Measurements from ENCODE around the gene FAM163A. TPM values are rescaled to one million over a fixed set of nuclear protein-coding genes. Genes with fewer than 3 reads are reported as not detected.
A peak's percentile ranks its signal among the peaks of the same experiment; 100 is the strongest.

FAM163A gene
- total and polyA plus RNA-seq, 9 of the 15 experiments (the other 6 are each of a cell fraction or from before 2014, with no cell fraction given), result not detected

DNA sequence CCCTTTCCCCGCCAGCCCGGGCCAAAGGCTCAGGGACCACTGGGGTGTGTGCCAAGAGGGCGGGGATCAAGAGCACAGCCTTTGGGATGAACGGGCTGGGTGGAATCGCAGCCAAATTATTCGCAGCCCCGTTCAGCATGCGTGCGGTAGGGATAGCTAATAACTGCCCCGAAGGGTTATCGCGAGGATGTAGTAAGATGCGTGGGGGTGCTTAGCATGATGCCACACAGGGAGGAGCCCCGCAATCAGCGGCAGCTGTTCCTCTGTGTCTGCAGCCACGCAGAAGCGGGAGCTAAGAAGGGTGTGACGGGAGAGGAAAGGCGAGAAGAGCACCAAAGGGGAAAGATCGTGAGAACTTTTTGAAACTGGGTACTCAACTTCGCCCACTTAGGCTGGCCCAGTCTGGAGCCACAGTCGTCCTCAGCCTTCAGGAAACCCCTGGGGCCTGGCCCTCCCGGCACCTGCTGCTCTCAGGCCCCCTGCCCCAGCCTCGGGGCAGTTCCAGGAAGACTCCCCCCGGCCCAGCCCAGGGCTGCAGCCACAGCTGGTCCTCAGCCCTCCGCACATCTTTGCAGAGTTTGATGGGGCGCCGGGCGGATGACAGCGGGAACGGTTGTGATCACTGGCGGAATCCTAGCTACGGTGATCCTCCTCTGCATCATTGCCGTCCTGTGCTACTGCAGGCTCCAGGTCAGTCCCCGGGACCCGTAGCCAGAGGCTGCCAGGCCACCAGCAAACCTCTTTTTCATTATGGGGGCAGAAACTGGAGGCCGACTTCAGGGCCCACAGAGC, 69.6 kb downstream of the FAM163A start:
- CTCF ChIA-PET (ENCODE audit: low intra/inter-chr PET ratio), result interaction anchor here (3.0 kb wide), 1 partner anchor 106 kb away, joined by 20 read pairs; no protein-coding TSS in a partner anchor
- Histone ChIP-seq H3K27ac (ENCODE audit: extremely low read depth, low read depth, low read length) (no peak overlapping the region), H3K27me3 (ENCODE audit: control insufficient read depth in 2 of 2, insufficient read depth in 2 of 2, low read length in 2 of 2) (peaks cover 48 to 83% of the 10 kb centered on the region in 2 experiments), H4K20me1 (replicated peaks; ENCODE audit: control insufficient read depth, insufficient read depth, low read length) (peaks cover 11% of the 10 kb centered on the region), H3K36me3 (ENCODE audit: control insufficient read depth, insufficient read depth, low read length) (no peaks in the 10 kb centered on the region), H3K9me1 (ENCODE audit: control insufficient read depth, insufficient read depth, low read length) (no peaks in the 10 kb centered on the region), H3K9me3 (replicated peaks; ENCODE audit: control insufficient read depth, insufficient read depth, low read depth, low read length) (no peaks in the 10 kb centered on the region), H3K4me3 (no peak overlapping the region), H2AFZ (ENCODE audit: low read depth, low read length) (no peak overlapping the region), H3K9ac (ENCODE audit: insufficient read depth in 1 of 2, low read depth in 2 of 2, low read length in 2 of 2) (no peak overlapping the region), H3K79me2 (ENCODE audit: control insufficient read depth, insufficient read depth, low read length) (no peaks in the 10 kb centered on the region), H3K4me2 (ENCODE audit: insufficient read depth, low read length) (no peak overlapping the region), H3K4me1 (replicated peaks in 1 of 2; ENCODE audit: control insufficient read depth in 2 of 2, insufficient read depth in 2 of 2, low read length in 2 of 2) (peaks cover under 1 to 25% of the 10 kb centered on the region in 2 experiments; a peak in 4 of 5 replicates)
- ATAC-seq, result no peak
- WGBS (ENCODE audit: insufficient coverage, low coverage, missing lambda C conversion rate), result 1% methylated on average over 37 of the region's 37 CpGs
- in situ Hi-C loops (cut with MboI), result no loop called here
- intact Hi-C loops (cut with micrococcal nuclease), result loop anchor here (5.0 to 10.0 kb wide), 5 partner anchors 225 to 1045 kb away; partner anchors contain the start of gene TOR3A
- POLR2A ChIA-PET, result interaction anchor here (0.6 to 2.8 kb wide), 6 partner anchors 10 to 135 kb away, joined by 3 to 14 read pairs (median 3); partner anchors contain the start of gene TOR1AIP1
- no TSS peak for BruUV-seq (replicated peaks)
- no peak for DNase-seq (ENCODE audit: extremely low read depth in 1 of 4, low spot score in 3 of 4)
- no peak for FAIRE-seq
- TF ChIP-seq BHLHE40 (IDR thresholded peaks at IDR 0.05; ENCODE audit: low read length) (0 out of 2 replicates have a peak, but pooled peaks have one; percentile 8), CBFA2T3 (IDR thresholded peaks at IDR 0.05) (peak; percentile 42), NRF1 (conservative IDR thresholded peaks at IDR 0.05 in 1 of 2, IDR thresholded peaks at IDR 0.05 in 1 of 2) (peak; percentile 45 to 62; a peak in 3 of 4 replicates), ZKSCAN1 (IDR thresholded peaks at IDR 0.05; ENCODE audit: low read depth, low read length) (no peak), DIDO1 (tag; IDR thresholded peaks at IDR 0.05; ENCODE audit: low read depth) (no peak), CHD2 (IDR thresholded peaks at IDR 0.05; ENCODE audit: low read depth, low read length) (peak; percentile 78), CBFA2T2 (conservative IDR thresholded peaks at IDR 0.05) (0 out of 2 replicates have a peak, but pooled peaks have one; percentile 21), ZC3H8 (IDR thresholded peaks at IDR 0.05) (no peak), NFRKB (IDR thresholded peaks at IDR 0.05; ENCODE audit: low read depth) (no peak), NR2C2 (CRISPR knock-in tag; IDR thresholded peaks at IDR 0.05) (no peak), NR2C2 (tag; IDR thresholded peaks at IDR 0.05) (no peak), ZNF224 (CRISPR knock-in tag; IDR thresholded peaks at IDR 0.05) (no peak), MCM5 (IDR thresholded peaks at IDR 0.05; ENCODE audit: low read depth) (no peak), ATF4 (CRISPR knock-in tag; IDR thresholded peaks at IDR 0.05) (peak; percentile 87), CREM (IDR thresholded peaks at IDR 0.05; ENCODE audit: low read depth) (0 out of 2 replicates have a peak, but pooled peaks have one; percentile 4), ATF1 (CRISPR knock-in tag; IDR thresholded peaks at IDR 0.05) (no peak), ATF1 (tag; IDR thresholded peaks at IDR 0.05) (0 out of 2 replicates have a peak, but pooled peaks have one; percentile 21), L3MBTL2 (IDR thresholded peaks at IDR 0.05) (peak; percentile 38; the same call in 1 of the 2 replicates), RBM34 (IDR thresholded peaks at IDR 0.05; ENCODE audit: borderline replicate concordance, insufficient read depth, low read length) (no peak), SNRNP70 (optimal IDR thresholded peaks at IDR 0.05; ENCODE audit: low read depth, low read length) (no peak)
- TF ChIP-seq, protein P1, sequence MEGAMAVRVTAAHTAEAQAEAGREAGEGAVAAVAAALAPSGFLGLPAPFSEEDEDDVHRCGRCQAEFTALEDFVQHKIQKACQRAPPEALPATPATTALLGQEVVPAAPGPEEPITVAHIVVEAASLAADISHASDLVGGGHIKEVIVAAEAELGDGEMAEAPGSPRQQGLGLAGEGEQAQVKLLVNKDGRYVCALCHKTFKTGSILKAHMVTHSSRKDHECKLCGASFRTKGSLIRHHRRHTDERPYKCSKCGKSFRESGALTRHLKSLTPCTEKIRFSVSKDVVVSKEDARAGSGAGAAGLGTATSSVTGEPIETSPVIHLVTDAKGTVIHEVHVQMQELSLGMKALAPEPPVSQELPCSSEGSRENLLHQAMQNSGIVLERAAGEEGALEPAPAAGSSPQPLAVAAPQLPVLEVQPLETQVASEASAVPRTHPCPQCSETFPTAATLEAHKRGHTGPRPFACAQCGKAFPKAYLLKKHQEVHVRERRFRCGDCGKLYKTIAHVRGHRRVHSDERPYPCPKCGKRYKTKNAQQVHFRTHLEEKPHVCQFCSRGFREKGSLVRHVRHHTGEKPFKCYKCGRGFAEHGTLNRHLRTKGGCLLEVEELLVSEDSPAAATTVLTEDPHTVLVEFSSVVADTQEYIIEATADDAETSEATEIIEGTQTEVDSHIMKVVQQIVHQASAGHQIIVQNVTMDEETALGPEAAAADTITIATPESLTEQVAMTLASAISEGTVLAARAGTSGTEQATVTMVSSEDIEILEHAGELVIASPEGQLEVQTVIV (CRISPR knock-in tag; IDR thresholded peaks at IDR 0.05; ENCODE audit: borderline replicate concordance), result no peak
